EL (cell line): Measurements from ENCODE around the gene SND1.

Experiments
- DNase-seq: peaks from one replicate; pipeline ENCODE4 v3.0.0-alpha.2; 2016

Gene SND1

DNA sequence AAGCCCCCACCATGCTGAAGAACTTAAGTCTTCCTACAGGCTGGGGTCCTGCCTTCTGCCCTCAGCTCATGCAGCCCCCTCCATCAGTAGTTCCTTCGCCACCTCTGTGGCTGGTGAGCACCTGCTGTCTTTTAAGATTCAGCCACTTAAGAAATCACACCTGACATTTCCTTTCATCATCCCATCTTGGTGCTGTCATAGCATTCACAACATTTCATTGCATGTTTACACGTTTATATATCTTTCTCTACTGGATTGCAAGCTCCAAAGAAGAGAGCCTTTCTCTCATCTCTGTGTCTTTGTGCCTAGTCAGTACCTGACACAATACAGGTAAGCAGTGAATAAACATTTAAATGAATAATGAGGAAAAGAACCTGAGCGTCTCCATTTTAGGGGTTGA lies 38.3 kb downstream of the SND1 start:
- no peak for DNase-seq

DNA sequence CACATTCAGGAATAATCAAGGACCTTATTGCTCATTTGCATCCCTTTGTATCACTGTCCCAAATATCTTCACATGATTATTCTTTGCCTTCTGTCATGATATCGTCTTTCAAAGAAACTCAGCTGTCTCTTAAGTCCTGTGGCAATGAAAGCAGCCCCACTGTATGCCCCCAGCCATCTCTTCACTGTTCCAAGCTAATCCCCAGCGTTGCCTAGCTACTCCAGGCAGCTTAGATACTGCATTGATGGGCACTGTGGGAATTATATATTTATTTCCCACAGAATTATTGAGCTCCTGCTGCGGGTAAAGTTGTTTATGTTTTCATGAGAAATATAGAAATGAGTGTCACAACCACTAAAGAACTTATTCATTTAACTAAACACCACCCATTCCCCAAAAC lies 38.8 kb downstream of the SND1 start:
- DNase-seq, result no peak

DNA sequence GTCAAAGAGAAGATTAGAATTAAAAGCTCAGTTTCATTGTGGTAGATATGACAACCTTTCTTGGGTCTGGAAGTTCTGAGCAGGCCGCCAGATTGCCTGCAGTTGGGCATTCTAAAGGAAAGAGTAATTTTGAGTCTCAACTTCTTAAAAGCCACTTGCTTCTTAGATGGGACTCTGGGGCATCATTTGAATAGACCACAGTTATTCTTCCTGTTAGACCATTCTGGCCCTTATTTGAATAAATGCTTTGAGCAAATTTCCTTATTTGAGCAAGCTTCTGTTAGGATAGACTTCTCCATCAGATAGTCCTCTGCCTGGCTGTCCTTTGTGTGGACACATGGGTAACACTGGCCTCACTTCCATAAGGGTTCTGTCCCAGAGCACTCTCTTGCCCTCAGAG lies 40.2 kb downstream of the SND1 start:
- DNase-seq, result no peak

DNA sequence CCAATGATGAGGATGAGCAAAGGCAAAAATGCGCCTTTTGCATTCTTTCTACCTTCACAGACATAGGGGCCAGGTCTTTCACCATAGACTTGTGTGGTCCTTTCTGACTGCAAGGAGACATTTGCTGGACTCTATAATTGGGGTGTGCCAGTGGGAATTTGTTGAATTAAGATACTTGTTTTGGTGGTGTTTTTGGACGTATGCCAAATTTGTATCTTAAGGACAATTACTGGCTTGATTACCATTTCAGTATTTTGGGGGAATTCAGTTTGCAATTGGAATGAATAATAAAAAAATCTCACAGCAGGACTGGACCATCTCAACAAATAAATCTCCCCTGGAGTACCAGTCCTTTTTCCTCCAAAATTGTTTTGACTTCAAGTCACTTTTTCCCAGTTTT lies 47.9 kb downstream of the SND1 start:
- DNase-seq, result no peak

DNA sequence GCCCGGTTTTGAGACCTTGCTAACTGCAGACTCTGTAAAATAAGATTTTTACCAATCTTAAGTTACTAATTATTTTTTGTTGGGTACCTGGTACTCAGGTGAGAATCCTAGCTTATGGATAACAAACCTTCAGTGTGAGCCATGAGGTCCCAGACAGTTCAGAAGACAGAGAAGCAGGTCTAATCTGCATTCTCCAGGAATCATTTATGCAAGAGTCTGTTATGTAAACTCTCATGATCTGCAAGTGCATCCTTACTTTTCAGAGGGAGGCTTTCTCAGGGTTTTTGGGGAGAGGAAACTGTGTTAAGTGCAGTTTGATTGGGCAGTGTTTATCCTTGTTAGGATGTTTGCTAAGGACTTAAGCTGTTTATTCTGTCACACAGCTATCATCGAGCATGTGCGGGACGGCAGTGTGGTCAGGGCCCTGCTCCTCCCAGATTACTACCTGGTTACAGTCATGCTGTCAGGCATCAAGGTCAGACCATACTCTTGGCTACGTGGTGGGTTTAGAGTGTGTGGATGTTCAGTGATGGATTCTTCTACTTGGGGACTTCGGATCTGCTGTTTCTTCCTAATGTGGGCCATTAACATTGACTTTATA lies 50.2 kb downstream of the SND1 start:
- DNase-seq, result no peak

DNA sequence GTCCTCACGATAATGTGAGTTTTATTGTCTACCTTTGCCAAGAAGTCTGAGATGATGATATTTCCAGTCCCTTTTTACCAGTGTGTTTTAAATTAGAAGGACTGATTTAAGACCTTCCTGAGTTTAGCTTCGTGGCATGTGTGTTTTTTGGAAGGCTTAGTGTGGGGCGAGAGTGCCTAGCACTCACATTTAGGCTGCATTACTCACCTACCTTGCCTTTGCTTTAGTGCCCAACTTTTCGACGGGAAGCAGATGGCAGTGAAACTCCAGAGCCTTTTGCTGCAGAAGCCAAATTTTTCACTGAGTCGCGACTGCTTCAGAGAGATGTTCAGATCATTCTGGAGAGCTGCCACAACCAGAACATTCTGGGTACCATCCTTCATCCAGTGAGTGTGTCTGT lies 50.9 kb downstream of the SND1 start:
- DNase-seq, result no peak

- DNase-seq, result no peak
These were observed 52.2 kb downstream of the SND1 start for GRCh38 chr7:127704211-127704610.

- no peak for DNase-seq
These were observed 53.5 kb downstream of the SND1 start for GRCh38 chr7:127705461-127705959.

DNA sequence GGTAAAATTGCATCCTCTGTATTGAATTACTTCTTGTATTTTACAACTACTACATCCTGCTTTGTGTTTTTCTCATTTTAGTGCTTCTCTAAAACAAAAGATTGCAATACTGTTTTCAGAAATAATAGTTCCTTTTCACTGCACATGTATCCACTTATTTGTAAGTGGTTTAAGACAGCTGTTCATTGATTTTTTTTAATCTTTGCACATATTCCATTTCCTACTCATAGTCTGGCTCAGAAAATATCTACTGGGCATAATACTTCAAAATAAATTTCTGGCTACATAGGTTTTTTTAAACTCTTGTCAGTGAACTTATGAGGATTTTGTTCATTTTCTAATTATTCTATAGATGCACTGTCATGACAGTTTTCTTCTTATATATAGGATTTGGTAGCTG lies 54.8 kb downstream of the SND1 start:
- DNase-seq, result no peak

GRCh38 chr7:127708201-127708600 lies 56.2 kb downstream of the SND1 start:
- no peak for DNase-seq

GRCh38 chr7:127708788-127709187 lies 56.8 kb downstream of the SND1 start:
- peak; percentile 80 for DNase-seq

DNA sequence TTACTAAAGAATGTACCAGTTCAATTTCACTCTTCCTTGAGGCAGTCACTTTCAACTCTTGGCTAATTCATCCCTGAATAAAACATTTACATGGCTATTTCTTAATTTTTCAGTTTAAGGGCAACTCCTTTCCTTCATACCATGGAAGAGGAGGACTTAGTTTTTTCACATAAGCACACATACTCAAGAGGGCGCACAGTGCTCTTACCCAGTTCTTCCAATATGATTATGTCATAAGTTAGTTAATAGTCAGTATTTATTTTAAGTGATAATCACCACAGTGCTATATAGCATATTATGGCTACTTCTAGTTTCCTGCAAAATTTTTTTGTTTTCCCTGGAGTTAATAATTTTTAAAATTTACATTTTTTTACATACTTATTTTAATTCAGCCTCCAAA lies 58.6 kb downstream of the SND1 start:
- DNase-seq, result no peak

GRCh38 chr7:127711872-127712271 lies 59.9 kb downstream of the SND1 start:
- DNase-seq, result no peak

DNA sequence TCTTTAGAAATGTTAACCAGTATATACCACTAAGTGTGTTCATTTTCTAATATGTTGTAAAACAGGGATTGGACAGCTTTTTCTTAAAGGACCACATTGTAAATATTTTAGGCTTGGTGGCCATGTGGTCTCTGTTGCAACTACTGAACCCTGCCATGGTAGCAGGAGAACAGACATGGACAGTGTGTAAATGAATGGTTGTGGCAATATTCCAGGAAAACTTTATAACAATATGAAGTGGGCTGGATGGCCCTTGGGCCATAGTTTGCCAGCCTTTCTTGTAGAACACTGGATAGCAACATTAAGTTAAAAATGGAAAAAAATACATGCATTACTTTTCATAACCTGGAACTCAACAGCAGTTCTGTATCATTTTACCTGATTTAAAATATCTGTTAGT lies 61.0 kb downstream of the SND1 start:
- no peak for DNase-seq

DNA sequence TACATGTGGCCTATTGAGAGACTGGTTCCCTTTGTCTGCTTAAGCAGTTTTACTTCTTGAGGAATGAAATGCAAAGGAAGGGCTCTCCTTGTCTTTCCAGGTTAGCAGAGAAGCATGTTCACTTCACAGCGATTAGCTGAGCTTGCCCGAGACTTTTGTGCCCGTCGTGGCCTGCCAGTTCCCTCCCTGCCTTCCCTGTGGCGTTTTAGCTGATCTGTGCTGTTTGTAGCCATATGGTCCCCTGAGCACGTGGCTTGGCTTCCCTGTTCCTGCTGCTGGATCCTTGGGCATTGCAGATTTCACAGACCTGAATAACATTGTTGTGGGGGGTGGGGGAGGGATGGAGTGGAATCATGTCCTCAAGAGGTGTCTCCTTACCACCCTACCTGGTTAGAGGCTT lies 61.8 kb downstream of the SND1 start:
- no peak for DNase-seq

DNA sequence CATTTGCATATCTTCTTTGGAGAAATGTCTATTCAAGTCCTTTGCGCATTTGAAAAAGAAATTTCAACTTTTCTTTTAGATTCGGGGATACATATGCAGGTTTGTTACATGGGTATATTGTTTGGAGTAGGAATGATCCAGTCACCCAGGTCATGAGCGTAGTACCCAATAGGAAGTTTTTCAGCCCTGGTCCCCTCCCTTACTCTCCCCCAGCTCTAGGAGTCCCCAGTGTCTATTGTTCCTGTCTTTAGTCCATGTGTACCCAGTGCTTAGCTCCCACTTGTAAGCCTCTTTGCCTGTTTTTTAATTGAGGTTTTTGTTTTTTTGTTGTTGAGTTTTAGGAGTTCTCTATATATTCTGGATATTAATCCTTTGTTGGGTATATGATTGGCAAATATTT lies 63.3 kb downstream of the SND1 start:
- DNase-seq, result no peak

DNA sequence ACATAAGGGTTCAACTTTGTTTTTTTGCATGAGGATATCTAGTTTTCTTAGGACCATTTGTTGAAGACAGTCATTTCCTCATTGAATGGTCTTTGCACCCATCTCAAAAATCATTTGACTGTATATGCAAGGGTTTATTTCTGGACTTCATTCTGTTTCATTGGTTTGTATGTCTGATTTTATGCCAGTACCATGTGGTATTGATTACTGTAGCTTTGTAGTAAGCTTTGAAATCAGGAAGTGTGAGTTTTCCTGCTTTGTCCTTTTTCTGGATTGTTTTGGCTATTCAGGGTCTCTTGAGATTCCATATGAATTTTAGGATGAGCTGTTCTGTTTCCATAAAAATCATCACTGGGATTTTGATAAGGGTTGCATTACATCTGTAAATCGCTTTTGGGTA lies 63.9 kb downstream of the SND1 start:
- no peak for DNase-seq

DNA sequence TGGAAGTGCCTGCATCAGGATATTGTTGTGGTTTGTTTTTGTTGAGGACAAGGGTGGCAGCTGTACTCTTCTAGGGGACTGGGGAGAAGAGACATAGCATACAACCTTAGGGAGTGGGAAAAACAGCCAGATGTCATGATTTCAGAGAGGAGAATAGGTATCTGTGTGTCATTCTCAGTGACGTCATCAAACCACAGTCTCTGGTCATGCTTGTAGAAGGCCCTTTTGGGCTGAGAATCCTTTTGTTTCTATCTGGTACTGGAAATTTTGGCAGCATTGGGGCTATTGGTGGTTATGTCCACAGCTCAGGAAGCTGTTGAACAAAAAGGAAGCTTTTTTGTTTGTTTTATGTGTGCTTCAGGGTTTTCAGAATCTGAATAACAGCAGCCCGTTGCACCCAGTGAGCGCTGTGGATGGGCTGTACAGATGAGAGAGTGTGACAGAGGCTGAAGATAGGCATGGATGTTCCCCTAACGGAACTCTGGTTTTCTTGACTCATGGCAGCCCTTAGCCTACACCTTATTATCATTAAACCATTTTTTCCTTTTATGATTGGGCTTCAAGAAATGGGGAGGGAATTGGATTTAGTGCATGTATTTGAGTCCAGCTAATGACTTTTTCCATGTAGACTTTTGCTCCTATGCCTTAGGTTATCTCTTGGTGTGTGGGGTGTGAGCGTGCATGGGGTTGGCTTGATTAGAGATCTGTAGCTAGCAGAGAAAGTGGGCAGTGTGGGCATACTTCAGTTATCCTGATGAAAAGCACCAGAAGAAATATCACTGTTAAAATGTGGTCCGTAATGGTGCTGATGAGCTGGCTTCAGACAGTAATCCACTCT lies 65.7 kb downstream of the SND1 start:
- DNase-seq, result peak; percentile 45

- no peak for DNase-seq
These were observed 66.3 kb downstream of the SND1 start for GRCh38 chr7:127718340-127718679.

DNA sequence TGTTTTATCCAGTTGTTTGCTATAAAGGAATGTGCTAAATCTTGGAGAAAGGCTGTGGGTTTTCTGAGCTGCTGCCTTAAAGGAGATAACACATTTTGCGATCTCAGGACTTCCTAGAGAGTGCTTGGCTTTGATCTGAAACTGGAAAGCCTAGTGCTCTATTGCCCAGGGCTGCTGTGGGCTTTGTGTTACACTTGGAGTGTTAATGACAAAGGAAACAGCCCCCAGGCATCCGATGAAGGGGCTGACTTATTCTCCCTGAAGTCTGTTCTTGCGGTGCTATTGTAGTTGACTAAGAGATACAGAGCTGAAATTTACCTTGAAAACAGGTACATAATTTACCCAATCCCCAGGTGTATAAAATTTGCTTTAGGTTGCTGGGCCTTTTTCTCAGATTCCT lies 74.5 kb downstream of the SND1 start:
- DNase-seq, result no peak

DNA sequence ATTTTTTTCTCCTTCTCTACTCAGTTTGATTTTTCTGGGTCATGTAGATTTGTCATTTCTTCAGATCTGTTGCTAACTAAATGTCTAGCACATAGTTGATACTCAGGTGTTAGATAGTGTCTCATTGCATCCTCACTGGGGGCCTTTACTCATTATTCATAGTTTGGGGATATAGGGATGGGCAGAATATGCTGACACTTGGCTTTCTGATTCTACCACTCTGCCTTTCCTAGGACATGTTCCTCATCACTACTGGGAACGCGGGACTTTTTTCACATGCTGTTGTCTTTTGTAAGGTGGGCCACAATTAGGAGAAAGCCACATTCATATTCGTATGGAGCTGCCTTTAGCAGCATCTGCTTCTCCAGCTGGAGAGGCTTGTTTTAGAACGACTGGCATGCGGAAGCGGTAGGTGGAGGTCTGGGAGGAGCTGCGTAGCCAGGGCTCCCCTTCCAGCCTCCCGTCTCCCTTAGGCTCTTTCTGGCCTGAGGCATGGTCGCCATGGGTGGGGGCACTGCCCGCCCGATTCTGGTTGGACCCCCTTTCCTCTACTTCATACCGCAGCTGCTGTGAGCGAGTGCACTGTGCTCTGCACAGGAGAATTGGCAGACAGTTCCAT lies 78.8 kb downstream of the SND1 start:
- no peak for DNase-seq

GRCh38 chr7:127731431-127732080 lies 79.6 kb downstream of the SND1 start:
- DNase-seq, result no peak

DNA sequence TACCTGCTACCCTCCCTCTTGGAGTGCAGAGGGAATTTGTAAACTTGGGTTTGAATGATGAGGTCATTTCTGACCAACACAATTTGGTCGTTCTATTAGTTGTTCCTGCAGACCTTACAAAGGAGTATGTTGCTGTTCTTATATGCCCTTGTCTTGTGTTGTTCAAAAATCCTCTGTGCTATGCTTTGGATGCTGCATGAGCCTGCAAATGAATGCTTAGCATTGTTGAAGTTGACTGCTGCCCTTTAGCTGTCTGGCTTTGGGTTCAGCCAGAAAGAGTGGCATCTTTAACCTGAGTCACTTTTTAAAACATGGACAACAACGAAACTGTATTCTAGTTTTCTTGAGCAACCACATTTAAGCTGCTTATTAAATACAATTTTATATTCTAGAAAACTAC lies 80.3 kb downstream of the SND1 start:
- no peak for DNase-seq

- DNase-seq, result no peak
These were observed 82.0 kb downstream of the SND1 start for GRCh38 chr7:127733986-127734385.
